ENCODE measurements around the gene ST6GALNAC3.

- TF ChIP-seq CTCF (optimal IDR thresholded peaks at IDR 0.05 in 1 of 3, IDR thresholded peaks at IDR 0.05 in 1 of 3, conservative IDR thresholded peaks at IDR 0.05 in 1 of 3; ENCODE audit: extremely low read depth in 1 of 3, insufficient read depth in 2 of 3, low read length in 3 of 3) (no peak), EZH2 (IDR thresholded peaks at IDR 0.05; ENCODE audit: low read length) (no peak)
Measured at GRCh38 chr1:76302711-76303339, 228.3 kb downstream of the ST6GALNAC3 start.

All from keratinocyte (primary cell).